Skeletal muscle cell (primary cell): ENCODE measurements around the gene SLC2A10.

ENCODE experiments used
- DNase-seq: peaks from one replicate; pipeline ENCODE4 v3.0.0-alpha.2; 2010; ENCODE audit warnings: low read depth
- H3K4me3 ChIP-seq: 2 replicates; pipeline ENCODE4 v1.5.1; 2011; ENCODE audit warnings: low read depth, mild to moderate bottlenecking, control low read depth, low read length, moderate library complexity

SLC2A10 gene

DNA sequence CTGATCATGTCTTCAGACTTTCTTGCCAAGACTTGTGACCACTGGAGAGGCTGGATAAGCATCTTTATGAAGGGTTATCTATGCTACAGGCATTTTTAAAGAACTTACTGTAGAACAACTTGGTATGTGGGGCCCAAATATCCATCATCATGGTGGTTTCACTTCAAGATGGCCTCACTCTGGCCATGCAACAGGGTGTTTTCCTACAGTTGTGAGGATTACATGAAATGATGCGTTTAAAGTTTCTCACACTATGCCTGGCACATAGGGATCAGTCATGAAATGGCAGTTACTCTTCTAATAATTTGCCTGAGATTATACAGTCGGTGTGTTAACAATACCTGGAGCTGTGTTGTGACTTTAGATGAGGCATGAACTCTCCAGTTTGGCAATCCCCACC lies 13.0 kb downstream of the SLC2A10 start:
- H3K4me3 ChIP-seq = no peak overlapping the region
- DNase-seq = no peak

DNA sequence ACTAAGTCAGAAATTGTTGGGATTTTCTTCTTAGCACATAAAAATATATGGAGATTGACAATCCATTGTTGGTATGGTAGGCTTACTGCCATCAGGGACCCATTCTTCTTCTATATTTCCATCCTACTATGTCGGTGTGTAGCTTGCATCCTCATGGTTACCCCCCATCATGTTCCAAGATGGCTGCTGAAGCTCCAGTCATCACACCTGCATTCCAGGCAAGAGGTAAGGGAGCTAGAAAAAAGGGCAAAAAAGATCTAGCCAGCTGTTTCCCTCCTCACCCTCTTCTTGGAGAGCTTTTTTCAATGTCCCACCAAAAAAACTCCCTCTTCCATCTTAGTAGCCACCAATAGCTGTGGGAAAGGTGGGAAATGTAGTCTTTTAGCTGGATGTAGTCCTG lies 13.6 kb downstream of the SLC2A10 start:
- no peak for DNase-seq
- H3K4me3 ChIP-seq = no peak overlapping the region

DNA sequence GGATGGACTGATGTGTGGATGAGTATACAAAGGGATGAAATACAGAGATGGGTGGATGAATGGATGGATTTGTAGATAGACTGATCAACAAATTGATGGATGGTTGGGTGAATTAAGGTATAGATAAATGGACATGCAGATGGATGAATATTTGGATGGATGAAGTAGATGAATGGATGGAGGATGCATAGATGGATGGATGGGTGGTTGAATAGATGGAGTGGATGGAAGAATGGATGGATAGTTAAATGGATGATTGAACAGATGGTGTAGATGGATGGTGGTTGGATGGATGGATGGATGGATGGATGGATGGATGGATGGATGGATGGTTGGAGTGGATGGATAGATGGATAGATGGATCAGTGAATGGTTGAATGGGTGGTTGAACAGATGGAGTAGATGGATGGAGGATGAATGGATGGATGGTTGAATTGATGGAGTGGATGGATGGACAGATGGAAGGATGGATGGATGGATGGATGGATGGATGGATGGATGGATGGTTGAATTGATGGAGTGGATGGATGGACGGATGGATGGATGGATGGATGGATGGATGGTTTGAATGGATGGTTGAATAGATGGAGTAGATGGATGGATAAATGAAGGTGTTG lies 15.0 kb downstream of the SLC2A10 start:
- H3K4me3 ChIP-seq = no peak overlapping the region
- no peak for DNase-seq

- no peak for DNase-seq
- no peak overlapping the region for H3K4me3 ChIP-seq
Observed at GRCh38 chr20:46725186-46726165, 16.0 kb downstream of the SLC2A10 start.

DNA sequence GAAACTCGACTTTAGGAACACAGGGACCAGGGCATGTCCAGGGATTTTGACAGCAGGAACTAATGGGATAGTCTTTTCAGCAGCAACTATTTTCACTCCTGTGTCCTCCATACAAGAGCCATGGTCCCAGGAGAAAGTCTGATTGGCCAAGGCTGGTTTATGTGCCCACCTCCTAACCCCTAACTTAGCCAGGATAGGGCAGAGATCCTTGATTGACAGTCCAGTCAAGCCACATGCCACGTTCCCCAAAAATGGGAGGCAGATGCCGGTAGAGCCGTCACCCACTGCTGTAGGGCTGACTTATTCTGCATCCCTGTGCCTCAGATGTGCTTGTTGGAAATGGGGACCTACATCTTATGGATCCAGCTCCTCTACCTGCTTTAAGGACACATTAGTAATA lies 22.3 kb downstream of the SLC2A10 start:
- no peak for DNase-seq
- H3K4me3 ChIP-seq = no peak overlapping the region

- no peak for DNase-seq
- no peak overlapping the region for H3K4me3 ChIP-seq
Observed at GRCh38 chr20:46735436-46735835, 26.0 kb downstream of the SLC2A10 start.

DNA sequence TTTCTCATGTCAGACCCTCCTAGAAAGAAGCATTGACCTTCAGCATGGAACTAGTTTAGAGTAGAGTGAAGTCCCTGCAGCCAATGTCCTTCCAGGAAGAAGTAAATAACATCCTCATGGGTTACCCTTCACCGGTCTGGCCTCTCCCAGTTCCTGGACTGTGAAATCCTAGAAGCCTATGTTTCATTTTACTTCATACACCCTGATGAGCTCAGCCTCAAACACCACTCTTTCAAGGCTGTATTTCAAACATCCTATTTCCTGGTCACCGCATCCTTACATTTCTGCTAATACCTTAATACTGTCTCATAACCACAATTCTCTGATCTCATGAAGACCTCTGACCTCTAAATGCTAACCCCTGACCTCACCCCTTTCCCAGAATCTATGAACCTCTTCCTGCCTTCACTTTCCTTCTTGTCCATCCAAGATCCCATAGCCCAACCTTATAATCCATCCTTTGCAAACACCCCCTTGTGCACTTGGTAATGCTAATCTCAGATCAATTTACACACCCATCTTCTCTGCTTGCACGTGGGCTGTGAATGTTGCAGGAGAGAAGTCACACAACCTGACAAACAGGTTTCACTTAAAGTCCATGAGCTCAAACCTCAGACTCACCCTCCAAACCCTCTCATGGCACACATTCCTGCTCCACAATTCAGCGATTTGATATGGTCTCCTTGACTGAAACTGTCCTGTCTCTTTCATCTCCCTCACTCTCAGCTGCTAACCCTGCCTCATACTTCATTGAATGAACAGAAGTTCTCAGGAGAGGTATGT lies 30.2 kb downstream of the SLC2A10 start:
- no peak for DNase-seq
- no peak overlapping the region for H3K4me3 ChIP-seq

DNA sequence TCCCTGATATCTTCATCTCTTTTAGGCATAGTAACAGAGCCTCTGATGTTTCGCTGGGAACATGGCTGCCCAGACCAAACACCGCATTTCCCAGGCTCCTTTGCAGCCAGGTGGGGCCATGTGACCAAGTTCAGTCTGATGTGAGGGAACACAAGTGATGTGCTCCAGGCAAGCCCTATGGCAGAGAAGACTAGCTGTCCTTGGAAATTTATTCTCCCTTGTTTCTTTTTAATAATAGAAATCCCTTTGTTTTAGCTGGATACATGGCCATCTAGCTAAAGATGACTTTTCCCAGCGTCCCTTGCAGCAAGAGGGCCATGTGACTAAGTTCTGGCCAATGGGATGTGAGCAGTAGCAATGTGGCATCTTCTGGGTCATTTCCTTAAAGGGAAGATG lies 30.8 kb downstream of the SLC2A10 start:
- no peak for DNase-seq
- H3K4me3 ChIP-seq = no peak overlapping the region

DNA sequence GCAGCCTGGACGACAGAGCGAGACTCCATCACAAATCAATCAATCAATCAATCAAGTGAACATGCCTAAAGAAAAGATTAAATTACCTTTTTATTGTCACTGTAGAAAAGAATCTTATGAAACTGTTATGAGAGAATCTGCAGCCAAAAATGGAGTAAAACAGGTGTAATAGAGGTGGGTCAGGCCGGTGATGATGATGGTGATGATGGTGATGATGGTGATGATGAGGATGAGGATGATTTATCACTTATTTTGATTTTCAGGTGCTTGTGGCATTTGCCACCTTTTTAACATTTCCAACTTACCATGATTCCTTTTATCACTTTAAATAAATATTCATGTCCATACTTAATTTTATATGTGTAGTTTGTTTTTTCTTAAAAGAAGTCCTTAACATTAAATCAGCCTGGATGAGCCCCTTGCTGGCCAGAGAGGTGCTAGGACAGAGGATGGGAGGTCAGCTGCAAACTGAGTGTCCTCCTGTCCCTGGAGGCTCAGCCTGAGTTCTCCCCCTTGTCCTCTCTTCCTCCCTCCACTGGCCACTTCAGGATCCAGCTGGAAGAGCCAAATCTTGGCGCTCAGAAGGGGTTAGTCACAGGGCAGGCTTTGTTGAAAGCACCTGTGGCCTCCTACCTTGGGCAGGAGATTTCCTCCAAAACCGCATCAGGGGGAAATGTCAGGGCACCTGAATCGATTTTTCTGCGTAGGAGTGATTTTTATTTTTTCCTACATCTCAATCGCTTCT lies 32.6 kb downstream of the SLC2A10 start:
- no peak overlapping the region for H3K4me3 ChIP-seq
- no peak for DNase-seq

- no peak overlapping the region for H3K4me3 ChIP-seq
- no peak for DNase-seq
Observed at GRCh38 chr20:46742669-46743045, 33.2 kb downstream of the SLC2A10 start.

DNA sequence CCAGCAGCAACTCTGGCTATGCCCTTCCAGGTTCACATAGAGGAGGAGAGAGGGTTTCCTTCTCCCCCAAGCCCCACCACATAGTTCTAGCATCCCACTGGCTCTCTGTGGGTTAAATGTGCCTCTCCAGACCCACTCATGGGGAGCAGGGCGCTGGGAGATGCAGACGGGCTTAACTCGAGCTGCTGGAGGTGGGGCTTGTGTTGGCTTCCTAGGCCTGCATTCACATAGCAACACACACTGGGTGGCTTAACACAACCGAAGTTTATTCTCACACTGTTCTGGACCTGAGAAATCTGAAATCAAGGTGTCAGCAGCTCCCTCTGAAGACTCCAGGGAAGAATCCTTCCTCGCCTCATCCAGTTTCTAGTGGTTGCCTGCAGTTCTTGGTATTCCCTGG lies 33.6 kb downstream of the SLC2A10 start:
- no peak overlapping the region for H3K4me3 ChIP-seq
- no peak for DNase-seq

GRCh38 chr20:46746956-46747526 lies 37.6 kb downstream of the SLC2A10 start:
- no peak overlapping the region for H3K4me3 ChIP-seq
- no peak for DNase-seq

- no peak for DNase-seq
- H3K4me3 ChIP-seq = no peak overlapping the region
Observed at GRCh38 chr20:46749147-46749546, 39.7 kb downstream of the SLC2A10 start.

- no peak overlapping the region for H3K4me3 ChIP-seq
- DNase-seq = no peak
Observed at GRCh38 chr20:46751856-46752255, 42.4 kb downstream of the SLC2A10 start.

- no peak for DNase-seq
- H3K4me3 ChIP-seq = peak overlapping the region; percentile 19
Observed at GRCh38 chr20:46752728-46753127, 43.3 kb downstream of the SLC2A10 start.

DNA sequence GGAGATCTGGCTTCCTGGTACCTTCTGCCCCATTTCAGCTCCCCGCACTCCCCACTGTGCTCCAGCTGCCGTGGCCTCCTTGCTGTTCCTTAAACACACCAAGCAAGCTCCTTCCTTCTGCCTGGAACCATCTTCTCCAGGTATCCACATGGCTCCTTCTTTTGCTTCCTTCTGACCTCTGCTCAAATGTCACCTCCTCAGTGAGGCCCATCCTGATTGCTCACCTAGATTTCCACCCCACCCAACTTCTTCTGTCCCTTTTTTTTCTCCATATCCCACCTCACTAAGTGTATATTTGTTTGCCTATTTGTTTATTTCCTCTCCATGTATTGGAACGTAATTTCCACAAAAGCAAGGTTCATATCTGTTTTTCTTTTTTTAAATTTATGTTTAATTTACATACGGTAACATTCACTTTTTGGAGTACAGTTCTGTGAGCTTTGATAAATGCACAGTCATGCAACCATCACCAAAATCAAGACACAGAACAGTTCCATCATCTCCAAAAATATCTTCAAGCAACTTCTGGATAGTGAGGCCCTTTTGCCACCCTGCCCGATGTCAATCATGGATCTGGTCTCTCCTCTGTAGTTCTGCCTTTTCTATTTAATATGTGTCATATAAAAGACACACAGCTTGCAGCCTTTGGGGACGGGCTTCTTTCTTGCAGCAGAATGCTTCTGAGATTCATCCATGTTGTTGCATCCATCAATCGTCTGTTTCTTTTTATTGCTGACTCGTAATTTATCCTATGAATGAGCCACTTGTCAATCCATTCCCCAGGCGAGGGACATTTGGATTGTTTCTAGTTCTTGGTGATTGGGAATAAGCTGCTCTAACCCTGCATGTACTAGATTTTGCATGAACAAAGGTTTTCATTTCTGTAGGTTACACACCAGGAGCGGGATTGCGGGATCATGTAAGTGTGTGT lies 46.3 kb downstream of the SLC2A10 start:
- no peak overlapping the region for H3K4me3 ChIP-seq
- DNase-seq = no peak

DNA sequence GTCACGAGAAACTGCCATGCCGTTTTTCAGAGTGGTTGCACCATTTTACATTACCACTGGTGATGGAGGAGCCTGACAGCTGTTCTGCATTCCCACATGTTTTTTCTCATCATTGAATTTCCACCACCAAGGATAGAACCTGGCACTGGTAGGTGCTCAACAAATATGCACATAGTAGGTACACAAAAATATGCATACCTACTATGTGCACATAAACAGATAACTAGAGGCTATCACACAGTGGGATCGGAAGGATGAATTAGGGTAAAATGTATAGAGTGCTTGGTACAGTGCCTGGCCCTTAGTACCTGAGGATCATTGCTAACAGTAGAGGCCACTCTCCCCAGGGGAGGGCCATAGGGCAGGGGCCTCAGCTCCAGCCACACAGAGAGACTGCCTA lies 47.0 kb downstream of the SLC2A10 start:
- no peak for DNase-seq
- H3K4me3 ChIP-seq = no peak overlapping the region

GRCh38 chr20:46757135-46757534 lies 47.7 kb downstream of the SLC2A10 start:
- DNase-seq = no peak
- H3K4me3 ChIP-seq = no peak overlapping the region
